Peyer's patch (tissue), 4 donors: ENCODE measurements around the gene ABCD4.

Experiments
- CTCF ChIP-seq, 6 experiments: fragments of 450-650 bp in 4 of 6; fragments of 200-600 bp in 2 of 6; sonication (generic) in 1 of 6; IDR thresholded peaks; one replicate each; pipeline ENCODE4 v1.5.1; 2017 to 2019; ENCODE audit warnings: antibody characterized with exemption in 6 of 6, mild to moderate bottlenecking in 3 of 6, moderate library complexity in 1 of 6
- POLR2A ChIP-seq, 2 donors: fragments of 450-650 bp; IDR thresholded peaks; one replicate each; pipeline ENCODE4 v1.5.1; 2017; ENCODE audit warnings: antibody characterized with exemption in 2 of 2, mild to moderate bottlenecking in 2 of 2, moderate library complexity in 2 of 2

- TF ChIP-seq CTCF (IDR thresholded peaks at IDR 0.05) (no peak), POLR2A (IDR thresholded peaks at IDR 0.05) (no peak)
These were observed 42.1 kb downstream of the ABCD4 start for GRCh38 chr14:74260525-74261233.
